ENCODE data around the gene TBX4. TPM values are rescaled to one million over a fixed set of nuclear protein-coding genes. Genes with fewer than 3 reads are reported as not detected.

The TBX4 gene
- total and polyA plus RNA-seq, 9 of the 15 experiments (the other 6 are each of a cell fraction or from before 2014, with no cell fraction given), result not detected

DNA sequence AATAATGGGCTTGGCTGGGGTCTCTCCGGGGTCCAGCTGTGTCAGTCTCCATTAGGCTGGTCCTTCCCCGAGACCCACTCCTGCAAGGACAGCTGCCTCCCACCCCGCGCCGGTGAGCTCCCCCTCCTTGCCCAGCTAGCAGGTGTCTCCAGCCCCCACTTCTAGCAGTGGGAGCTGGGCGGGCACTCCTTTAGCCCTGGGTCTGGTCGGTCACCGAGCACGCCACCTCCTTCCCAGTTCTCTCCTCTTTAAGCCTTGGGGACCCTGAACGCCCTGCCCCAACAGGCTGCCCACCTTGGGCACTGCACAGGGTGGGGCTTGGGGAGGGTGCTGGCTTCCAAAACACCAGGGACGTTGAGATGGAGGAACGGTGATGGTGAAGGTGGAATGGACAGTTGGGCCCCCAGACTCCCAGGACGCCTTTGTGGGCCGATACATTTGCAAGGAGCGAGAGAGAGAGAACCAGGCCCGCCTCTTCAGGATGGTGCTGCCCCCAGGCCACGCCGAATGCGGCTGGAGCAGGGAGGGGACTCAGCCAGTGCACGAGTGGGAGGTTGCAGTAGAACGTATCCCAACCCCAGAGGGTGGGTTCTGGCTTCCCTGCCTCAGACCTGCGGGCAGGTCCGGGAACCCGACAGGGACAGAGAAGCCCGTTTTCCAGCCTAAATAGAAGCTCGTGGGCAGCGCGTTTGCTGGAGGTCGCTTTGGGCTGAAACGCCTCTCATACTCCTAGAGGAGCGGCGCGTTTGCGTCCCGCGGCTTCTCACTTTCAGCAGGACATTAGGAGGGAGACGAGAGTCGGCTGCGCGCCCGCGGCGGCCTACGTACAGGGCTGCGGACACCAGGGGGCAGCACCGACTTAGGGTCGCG, 41.8 kb upstream of the TBX4 start (continued):
- TF ChIP-seq, protein P1, sequence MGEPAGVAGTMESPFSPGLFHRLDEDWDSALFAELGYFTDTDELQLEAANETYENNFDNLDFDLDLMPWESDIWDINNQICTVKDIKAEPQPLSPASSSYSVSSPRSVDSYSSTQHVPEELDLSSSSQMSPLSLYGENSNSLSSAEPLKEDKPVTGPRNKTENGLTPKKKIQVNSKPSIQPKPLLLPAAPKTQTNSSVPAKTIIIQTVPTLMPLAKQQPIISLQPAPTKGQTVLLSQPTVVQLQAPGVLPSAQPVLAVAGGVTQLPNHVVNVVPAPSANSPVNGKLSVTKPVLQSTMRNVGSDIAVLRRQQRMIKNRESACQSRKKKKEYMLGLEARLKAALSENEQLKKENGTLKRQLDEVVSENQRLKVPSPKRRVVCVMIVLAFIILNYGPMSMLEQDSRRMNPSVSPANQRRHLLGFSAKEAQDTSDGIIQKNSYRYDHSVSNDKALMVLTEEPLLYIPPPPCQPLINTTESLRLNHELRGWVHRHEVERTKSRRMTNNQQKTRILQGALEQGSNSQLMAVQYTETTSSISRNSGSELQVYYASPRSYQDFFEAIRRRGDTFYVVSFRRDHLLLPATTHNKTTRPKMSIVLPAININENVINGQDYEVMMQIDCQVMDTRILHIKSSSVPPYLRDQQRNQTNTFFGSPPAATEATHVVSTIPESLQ (CRISPR knock-in tag; IDR thresholded peaks at IDR 0.05), result no peak
- TF ChIP-seq SMARCA5 (IDR thresholded peaks at IDR 0.05) (no peak), BRCA1 (IDR thresholded peaks at IDR 0.05) (no peak), BRCA1 (CRISPR knock-in tag; IDR thresholded peaks at IDR 0.05) (no peak), ZNF717 (CRISPR knock-in tag; IDR thresholded peaks at IDR 0.05) (no peak)

DNA sequence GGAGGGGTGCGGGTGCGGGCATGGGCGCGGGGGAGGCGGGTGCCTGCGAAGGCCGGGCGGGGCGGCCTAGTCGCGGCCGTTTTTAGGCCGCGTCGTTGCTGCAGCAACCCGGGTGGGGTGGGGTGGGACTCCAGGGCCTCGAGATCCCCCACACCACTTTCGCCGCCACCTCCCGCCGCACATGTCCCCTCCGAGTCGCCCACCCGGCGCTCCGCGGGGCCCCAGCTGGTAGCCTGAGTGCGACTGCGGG, 41.3 kb upstream of the TBX4 start:
- no peak for TF ChIP-seq ZNF668 (CRISPR knock-in tag; IDR thresholded peaks at IDR 0.05)
- no peak for TF ChIP-seq ZNF696 (CRISPR knock-in tag; conservative IDR thresholded peaks at IDR 0.05)
- TF ChIP-seq POLR2H (tag; IDR thresholded peaks at IDR 0.05; ENCODE audit: low read depth), result no peak
- TF ChIP-seq, protein P2, sequence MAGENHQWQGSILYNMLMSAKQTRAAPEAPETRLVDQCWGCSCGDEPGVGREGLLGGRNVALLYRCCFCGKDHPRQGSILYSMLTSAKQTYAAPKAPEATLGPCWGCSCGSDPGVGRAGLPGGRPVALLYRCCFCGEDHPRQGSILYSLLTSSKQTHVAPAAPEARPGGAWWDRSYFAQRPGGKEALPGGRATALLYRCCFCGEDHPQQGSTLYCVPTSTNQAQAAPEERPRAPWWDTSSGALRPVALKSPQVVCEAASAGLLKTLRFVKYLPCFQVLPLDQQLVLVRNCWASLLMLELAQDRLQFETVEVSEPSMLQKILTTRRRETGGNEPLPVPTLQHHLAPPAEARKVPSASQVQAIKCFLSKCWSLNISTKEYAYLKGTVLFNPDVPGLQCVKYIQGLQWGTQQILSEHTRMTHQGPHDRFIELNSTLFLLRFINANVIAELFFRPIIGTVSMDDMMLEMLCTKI (IDR thresholded peaks at IDR 0.05; ENCODE audit: partially characterized antibody), result no peak
- no peaks in the 10 kb centered on the region for H3K79me2 ChIP-seq (ENCODE audit: control insufficient read depth, insufficient read depth, low read length)
- no peaks in the 10 kb centered on the region for H3K9me3 ChIP-seq (replicated peaks; ENCODE audit: control insufficient read depth, insufficient read depth, low read depth, low read length)
- POLR2A ChIA-PET, result no interaction called here
- no peak for ATAC-seq
- H3K9ac ChIP-seq (ENCODE audit: insufficient read depth in 1 of 2, low read depth in 2 of 2, low read length in 2 of 2), result no peak overlapping the region
- no peak overlapping the region for H2AFZ ChIP-seq (ENCODE audit: low read depth, low read length)
- no peaks in the 10 kb centered on the region for H4K20me1 ChIP-seq (replicated peaks; ENCODE audit: control insufficient read depth, insufficient read depth, low read length)
- WGBS (ENCODE audit: insufficient coverage, low coverage, missing lambda C conversion rate), result no CpG with 5 or more reads among the region's 29 CpGs
- no peak overlapping the region for H3K4me2 ChIP-seq (ENCODE audit: insufficient read depth, low read length)
- in situ Hi-C loops (cut with MboI) (no loop called here), intact Hi-C loops (cut with micrococcal nuclease) (loop anchor here (10.0 kb wide), 1 partner anchor 424 kb away; no protein-coding TSS in a partner anchor)
- no peak for FAIRE-seq
- CTCF ChIA-PET (ENCODE audit: low intra/inter-chr PET ratio), result no interaction called here
- H3K4me3 ChIP-seq, result no peak overlapping the region
- no peak for DNase-seq (ENCODE audit: extremely low read depth in 1 of 4, low spot score in 3 of 4)
- peaks cover 10 to 27% of the 10 kb centered on the region in 2 experiments; a peak in 3 of 5 replicates for H3K27me3 ChIP-seq (ENCODE audit: control insufficient read depth in 2 of 2, insufficient read depth in 2 of 2, low read length in 2 of 2)
- H3K36me3 ChIP-seq (ENCODE audit: control insufficient read depth, insufficient read depth, low read length), result no peaks in the 10 kb centered on the region
- no peaks in the 10 kb centered on the region for H3K9me1 ChIP-seq (ENCODE audit: control insufficient read depth, insufficient read depth, low read length)
- H3K27ac ChIP-seq (ENCODE audit: extremely low read depth, low read depth, low read length), result no peak overlapping the region
- BruUV-seq (replicated peaks), result no TSS peak
- peaks cover 0 to 35% of the 10 kb centered on the region in 2 experiments; a peak in 2 of 5 replicates for H3K4me1 ChIP-seq (replicated peaks in 1 of 2; ENCODE audit: control insufficient read depth in 2 of 2, insufficient read depth in 2 of 2, low read length in 2 of 2)

All from K562 (cell line).